HepG2 (cell line): ENCODE data around the gene IL26. TPM values are rescaled to one million over a fixed set of nuclear protein-coding genes. Genes with fewer than 3 reads are reported as not detected.
A peak's percentile ranks its signal among the peaks of the same experiment; 100 is the strongest.

Source experiments
- ATAC-seq: fragments of 200-7000 bp; cut with Tn5 transposase; 3 replicates; pipeline ENCODE4 v1.9.1; 2020; ENCODE audit warnings: mild to moderate bottlenecking, moderate library complexity
- BruUV-seq: library from RNA; stranded (reverse); fragments of 400-500 nt; replicated peaks from 2 replicates; lab custom pipeline; 2021; lab: Mats Ljungman, UMichigan
- CTCF ChIA-PET: fragments of 300-600 bp; formaldehyde crosslinking; extraction: SDS; loops from one replicate; lab custom pipeline; 2021; ENCODE audit warnings: low total read pairs, inconsistent platforms, low intra/inter-chr PET ratio; lab: Yijun Ruan, JAX
- POLR2A ChIA-PET: fragments of 350-600 bp; sonication (Branson Sonifier 250); formaldehyde crosslinking; loops from one replicate; lab custom pipeline; 2020; ENCODE audit warnings: antibody characterized with exemption, inconsistent platforms; lab: Yijun Ruan, JAX
- DNase-seq: peaks from one replicate; pipeline ENCODE4 v3.0.0-alpha.2; 2015; ENCODE audit warnings: low spot score
- FAIRE-seq: peaks from 3 replicates; lab custom pipeline; 2011; peaks lifted over from hg19 to GRCh38; lab: Jason Lieb, UNC
- H2AFZ ChIP-seq: one replicate; pipeline ENCODE4 v1.6.1; 2011; ENCODE audit warnings: low read length, inconsistent platforms
- H3K27ac ChIP-seq: fragments of 300-600 bp; 3 replicates; pipeline ENCODE4 v1.8.0; 2011; ENCODE audit warnings: mixed run types, mild to moderate bottlenecking, mixed read lengths, low read length, inconsistent platforms; ENCODE audit not compliant: insufficient read depth; ENCODE audit errors: extremely low read length
- H3K27me3 ChIP-seq, 2 experiments: fragments of 200-600 bp in 1 of 2; 2 replicates in 1 of 2; 3 replicates in 1 of 2; pipeline versions ENCODE4 v1.6.0 to v1.8.0; 2011; ENCODE audit warnings: low read length in 2 of 2, mild to moderate bottlenecking in 2 of 2, moderate library complexity in 2 of 2, inconsistent platforms in 1 of 2; ENCODE audit not compliant: insufficient read depth in 2 of 2, control insufficient read depth in 1 of 2
- H3K36me3 ChIP-seq, 2 experiments: fragments of 200-600 bp in 1 of 2; replicated peaks in 1 of 2; 2 replicates in 1 of 2; 3 replicates in 1 of 2; pipeline versions ENCODE4 v1.5.1 to v1.8.0; 2011; ENCODE audit warnings: low read length in 2 of 2, inconsistent platforms in 1 of 2; ENCODE audit not compliant: insufficient read depth in 2 of 2, control insufficient read depth in 1 of 2
- H3K4me1 ChIP-seq: 2 replicates; pipeline ENCODE4 v1.5.1; 2012; ENCODE audit warnings: low read length, inconsistent platforms; ENCODE audit not compliant: insufficient read depth
- H3K4me2 ChIP-seq: 2 replicates; pipeline ENCODE4 v1.6.0; 2011; ENCODE audit warnings: low read depth, low read length, inconsistent platforms
- H3K4me3 ChIP-seq, 3 experiments: fragments of 200-600 bp in 1 of 3; sonication (generic), shearing (Covaris generic) in 1 of 3; replicated peaks in 1 of 3; 2 replicates each; pipeline ENCODE4 v1.5.1; 2011 to 2016; ENCODE audit warnings: low read length in 3 of 3, inconsistent platforms in 2 of 3, low read depth in 2 of 3, mild to moderate bottlenecking in 2 of 3, control low read depth in 1 of 3, mixed read lengths in 1 of 3; ENCODE audit not compliant: insufficient read depth in 1 of 3
- H3K79me2 ChIP-seq: one replicate; pipeline ENCODE4 v1.6.1; 2011; ENCODE audit warnings: low read length, inconsistent platforms; ENCODE audit not compliant: insufficient read depth
- H3K9ac ChIP-seq: 2 replicates; pipeline ENCODE4 v1.6.0; 2011; ENCODE audit warnings: mild to moderate bottlenecking, low read depth, low read length, inconsistent platforms; ENCODE audit not compliant: insufficient read depth
- H3K9me3 ChIP-seq: 2 replicates; pipeline ENCODE4 v1.5.1; 2012; ENCODE audit warnings: mild to moderate bottlenecking, low read length
- H4K20me1 ChIP-seq: 2 replicates; pipeline ENCODE4 v1.6.0; 2011; ENCODE audit warnings: inconsistent platforms, mild to moderate bottlenecking, low read length, moderate library complexity; ENCODE audit not compliant: insufficient read depth
- ATF7 ChIP-seq, 2 experiments: fragments of 450-650 bp in 1 of 2; sonication (generic) in 1 of 2; formaldehyde crosslinking in 1 of 2; IDR thresholded peaks; 2 replicates each; pipeline versions ENCODE4 v1.4.0 to v1.6.1; 2016 to 2020; ENCODE audit warnings: antibody characterized with exemption in 1 of 2, mild to moderate bottlenecking in 1 of 2, missing genetic modification reagents in 1 of 2
- HNF4G ChIP-seq, 2 experiments: sonication (generic) in 1 of 2; formaldehyde crosslinking in 1 of 2; IDR thresholded peaks; 2 replicates each; pipeline versions ENCODE4 v1.4.0 to v1.6.1; 2011 to 2020; ENCODE audit warnings: borderline replicate concordance in 2 of 2, low read depth in 2 of 2, mild to moderate bottlenecking in 2 of 2, low read length in 1 of 2, missing genetic modification reagents in 1 of 2, moderate library complexity in 1 of 2
- MTF2 ChIP-seq: sonication (generic); formaldehyde crosslinking; IDR thresholded peaks from 2 replicates; pipeline ENCODE4 v1.5.0; 2020; ENCODE audit warnings: missing genetic modification reagents, borderline replicate concordance
- SMARCC2 ChIP-seq: fragments of 450-650 bp; IDR thresholded peaks from 2 replicates; pipeline ENCODE4 v1.6.1; 2017; ENCODE audit warnings: antibody characterized with exemption, mild to moderate bottlenecking
- SOX13 ChIP-seq, 3 experiments: fragments of 450-650 bp in 1 of 3; sonication (generic) in 1 of 3; formaldehyde crosslinking in 1 of 3; IDR thresholded peaks in 2 of 3; conservative IDR thresholded peaks in 1 of 3; 2 replicates each; pipeline versions ENCODE4 v1.5.0 to v1.6.1; 2016 to 2020; ENCODE audit warnings: antibody characterized with exemption in 1 of 3, mild to moderate bottlenecking in 1 of 3, missing compliant biosample characterization in 1 of 3, missing genetic modification reagents in 1 of 3, moderate library complexity in 1 of 3
- ZNF124 ChIP-seq: sonication (generic); formaldehyde crosslinking; IDR thresholded peaks from 2 replicates; pipeline ENCODE4 v1.4.0; 2020; ENCODE audit warnings: missing genetic modification reagents
- ZNF253 ChIP-seq: sonication (generic); formaldehyde crosslinking; IDR thresholded peaks from 2 replicates; pipeline ENCODE4 v1.8.0; 2022; ENCODE audit warnings: mild to moderate bottlenecking, missing genetic modification reagents, borderline replicate concordance
- ZNF550 ChIP-seq: sonication (generic); formaldehyde crosslinking; IDR thresholded peaks from 2 replicates; pipeline ENCODE4 v1.4.0; 2020; ENCODE audit warnings: mild to moderate bottlenecking, missing genetic modification reagents, borderline replicate concordance
- WGBS: methylation state at CpG from one replicate; pipeline ENCODE4 v1.1.6; 2017; ENCODE audit warnings: low lambda C conversion rate; 5-methylcytosine and 5-hydroxymethylcytosine counted together
- in situ Hi-C: cut with HindIII; loops from 2 replicates; pipeline ENCODE4 v1.10.0; 2017; ENCODE audit warnings: low pct_unique_long_range_greater_than_20kb; ENCODE audit not compliant: extremely low pct_ligation_motif_present
- intact Hi-C: fragments of 100-400 bp; cut with micrococcal nuclease; formaldehyde crosslinking; loops from one replicate; pipeline ENCODE4 v1.10.0; 2022; ENCODE audit not compliant: unreplicated experiment
- polyA plus RNA-seq, 8 experiments: library from polyadenylated mRNA; depleted of rRNA in 3 of 8; stranded (reverse) in 7 of 8; unstranded in 1 of 8; fragments of >200 nt; fragmentation: Illumina TruSeq in 4 of 8; extraction: Trizol in 4 of 8; gene quantifications; 2 replicates each; pipeline versions ENCODE4 v1.2.1 to v1.2.3, GENCODE V29; 2011 to 2016; ENCODE audit warnings: low read depth in 4 of 8, missing spikeins in 1 of 8, mixed read lengths in 1 of 8; ENCODE audit not compliant: insufficient read depth in 1 of 8
- total RNA-seq, 5 experiments: library from RNA; depleted of rRNA; stranded (reverse); fragments of >200 nt; fragmentation: Illumina TruSeq; extraction: Trizol; gene quantifications; 2 replicates each; pipeline ENCODE4 v1.2.3, GENCODE V29; 2016; ENCODE audit warnings: low read depth in 1 of 5
- TF ChIP-seq, protein P1 (sequence below): sonication (generic); formaldehyde crosslinking; IDR thresholded peaks from 2 replicates; pipeline ENCODE4 v1.5.0; 2020; ENCODE audit warnings: mild to moderate bottlenecking, missing genetic modification reagents, borderline replicate concordance
- TF ChIP-seq, protein P2 (sequence below): IDR thresholded peaks from 2 replicates; pipeline ENCODE4 v1.6.1; 2012; ENCODE audit warnings: low read depth, low read length, improper control_type of control experiment

The IL26 gene
- total and polyA plus RNA-seq, 2 of the 13 experiments (the other 11 are each of a cell fraction or from before 2014, with no cell fraction given): not detected

DNA sequence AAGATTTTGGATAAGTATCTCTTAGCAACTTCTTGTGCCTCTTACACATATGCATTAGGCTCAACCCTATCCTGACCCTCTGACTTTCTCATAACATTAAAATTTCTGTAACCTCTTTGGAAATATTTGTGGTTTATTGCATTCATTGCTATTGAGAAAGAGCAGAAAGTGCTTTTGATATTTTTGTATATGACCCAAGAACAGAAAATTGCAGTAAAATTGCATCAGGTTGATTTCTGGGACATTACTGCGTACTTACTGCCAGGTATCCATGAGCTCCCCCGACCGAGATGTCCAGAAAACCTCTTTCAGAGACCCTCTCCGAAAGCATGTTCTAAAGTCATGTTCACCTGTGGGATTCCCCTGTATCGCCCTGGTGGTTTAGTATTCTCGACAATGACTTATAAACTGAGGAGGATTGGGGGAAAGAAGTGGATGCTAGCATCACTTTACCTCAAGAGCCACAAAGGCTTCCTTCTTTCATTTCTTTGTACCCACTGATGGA lies 42.3 kb upstream of the IL26 start (continued):
- TF ChIP-seq SOX13 (IDR thresholded peaks at IDR 0.05) (no peak), SOX13 (CRISPR knock-in tag; conservative IDR thresholded peaks at IDR 0.05 in 1 of 2, IDR thresholded peaks at IDR 0.05 in 1 of 2) (no peak), MTF2 (no peak), ZNF124 (CRISPR knock-in tag) (no peak), ZNF253 (no peak)

DNA sequence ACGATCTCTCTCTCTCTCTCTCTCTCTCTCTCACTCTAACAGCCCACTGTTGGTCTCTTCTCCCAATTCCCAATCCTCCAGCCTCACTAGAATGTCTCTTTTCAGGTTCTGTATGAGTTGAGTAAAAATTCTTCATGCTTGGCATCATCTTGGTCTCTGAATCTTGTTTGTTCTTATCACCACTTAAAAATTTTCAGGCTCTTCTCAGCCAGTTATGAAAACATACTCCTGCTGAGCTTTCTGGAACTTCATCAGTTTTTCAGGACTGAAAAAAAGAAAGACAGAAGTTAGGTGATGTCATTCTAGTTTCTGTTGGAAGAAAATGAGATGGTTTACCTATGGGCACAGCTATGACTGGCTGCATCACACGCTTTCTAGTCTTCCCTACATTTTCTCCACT lies 39.2 kb upstream of the IL26 start:
- BruUV-seq: no TSS peak
- DNase-seq (no peak), FAIRE-seq (no peak), ATAC-seq (no peak)
- H3K9ac ChIP-seq: no peak overlapping the region
- H3K36me3 ChIP-seq: no peaks in the 10 kb centered on the region
- POLR2A ChIA-PET: no interaction called here
- no peak overlapping the region for H3K4me3 ChIP-seq
- no peaks in the 10 kb centered on the region for H3K9me3 ChIP-seq
- 4% methylated on average over 2 of the region's 2 CpGs for WGBS
- H3K4me1 ChIP-seq: no peaks in the 10 kb centered on the region
- H3K27ac ChIP-seq: no peak overlapping the region
- CTCF ChIA-PET: no interaction called here
- H3K79me2 ChIP-seq: no peaks in the 10 kb centered on the region
- no peak for TF ChIP-seq SMARCC2
- TF ChIP-seq, protein P1, sequence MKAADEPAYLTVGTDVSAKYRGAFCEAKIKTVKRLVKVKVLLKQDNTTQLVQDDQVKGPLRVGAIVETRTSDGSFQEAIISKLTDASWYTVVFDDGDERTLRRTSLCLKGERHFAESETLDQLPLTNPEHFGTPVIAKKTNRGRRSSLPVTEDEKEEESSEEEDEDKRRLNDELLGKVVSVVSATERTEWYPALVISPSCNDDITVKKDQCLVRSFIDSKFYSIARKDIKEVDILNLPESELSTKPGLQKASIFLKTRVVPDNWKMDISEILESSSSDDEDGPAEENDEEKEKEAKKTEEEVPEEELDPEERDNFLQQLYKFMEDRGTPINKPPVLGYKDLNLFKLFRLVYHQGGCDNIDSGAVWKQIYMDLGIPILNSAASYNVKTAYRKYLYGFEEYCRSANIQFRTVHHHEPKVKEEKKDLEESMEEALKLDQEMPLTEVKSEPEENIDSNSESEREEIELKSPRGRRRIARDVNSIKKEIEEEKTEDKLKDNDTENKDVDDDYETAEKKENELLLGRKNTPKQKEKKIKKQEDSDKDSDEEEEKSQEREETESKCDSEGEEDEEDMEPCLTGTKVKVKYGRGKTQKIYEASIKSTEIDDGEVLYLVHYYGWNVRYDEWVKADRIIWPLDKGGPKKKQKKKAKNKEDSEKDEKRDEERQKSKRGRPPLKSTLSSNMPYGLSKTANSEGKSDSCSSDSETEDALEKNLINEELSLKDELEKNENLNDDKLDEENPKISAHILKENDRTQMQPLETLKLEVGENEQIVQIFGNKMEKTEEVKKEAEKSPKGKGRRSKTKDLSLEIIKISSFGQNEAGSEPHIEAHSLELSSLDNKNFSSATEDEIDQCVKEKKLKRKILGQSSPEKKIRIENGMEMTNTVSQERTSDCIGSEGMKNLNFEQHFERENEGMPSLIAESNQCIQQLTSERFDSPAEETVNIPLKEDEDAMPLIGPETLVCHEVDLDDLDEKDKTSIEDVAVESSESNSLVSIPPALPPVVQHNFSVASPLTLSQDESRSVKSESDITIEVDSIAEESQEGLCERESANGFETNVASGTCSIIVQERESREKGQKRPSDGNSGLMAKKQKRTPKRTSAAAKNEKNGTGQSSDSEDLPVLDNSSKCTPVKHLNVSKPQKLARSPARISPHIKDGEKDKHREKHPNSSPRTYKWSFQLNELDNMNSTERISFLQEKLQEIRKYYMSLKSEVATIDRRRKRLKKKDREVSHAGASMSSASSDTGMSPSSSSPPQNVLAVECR: no peak
- TF ChIP-seq, protein P2, sequence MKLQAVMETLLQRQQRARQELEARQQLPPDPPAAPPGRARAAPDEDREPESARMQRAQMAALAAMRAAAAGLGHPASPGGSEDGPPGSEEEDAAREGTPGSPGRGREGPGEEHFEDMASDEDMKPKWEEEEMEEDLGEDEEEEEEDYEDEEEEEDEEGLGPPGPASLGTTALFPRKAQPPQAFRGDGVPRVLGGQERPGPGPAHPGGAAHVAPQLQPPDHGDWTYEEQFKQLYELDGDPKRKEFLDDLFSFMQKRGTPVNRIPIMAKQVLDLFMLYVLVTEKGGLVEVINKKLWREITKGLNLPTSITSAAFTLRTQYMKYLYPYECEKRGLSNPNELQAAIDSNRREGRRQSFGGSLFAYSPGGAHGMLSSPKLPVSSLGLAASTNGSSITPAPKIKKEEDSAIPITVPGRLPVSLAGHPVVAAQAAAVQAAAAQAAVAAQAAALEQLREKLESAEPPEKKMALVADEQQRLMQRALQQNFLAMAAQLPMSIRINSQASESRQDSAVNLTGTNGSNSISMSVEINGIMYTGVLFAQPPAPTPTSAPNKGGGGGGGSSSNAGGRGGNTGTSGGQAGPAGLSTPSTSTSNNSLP: no peak
- TF ChIP-seq HNF4G (IDR thresholded peaks at IDR 0.05; ENCODE audit: borderline replicate concordance, low read depth, low read length): no peak
- no peak for TF ChIP-seq HNF4G (CRISPR knock-in tag; IDR thresholded peaks at IDR 0.05; ENCODE audit: borderline replicate concordance, low read depth)
- no peak for TF ChIP-seq ZNF550
- peak; percentile 9; the same call in 1 of the 2 replicates for TF ChIP-seq ATF7 (IDR thresholded peaks at IDR 0.05)
- TF ChIP-seq ATF7 (CRISPR knock-in tag; IDR thresholded peaks at IDR 0.05): no peak
- intact Hi-C loops: no loop called here
- in situ Hi-C loops: no loop called here
- H3K27me3 ChIP-seq: peaks cover 3 to 4% of the 10 kb centered on the region in 2 experiments; a peak in 2 of 5 replicates
- no peak overlapping the region for H2AFZ ChIP-seq
- H3K4me2 ChIP-seq: no peak overlapping the region
- H4K20me1 ChIP-seq: no peaks in the 10 kb centered on the region
